PC-9 (cell line): ENCODE data around the gene RNF223. TPM values are rescaled to one million over a fixed set of nuclear protein-coding genes. Genes with fewer than 3 reads are reported as not detected.

Experiments
- BruUV-seq: library from RNA; stranded (reverse); fragments of 400-500 nt; replicated peaks from 2 replicates; lab custom pipeline; 2021; lab: Mats Ljungman, UMichigan
- CTCF ChIA-PET: fragments of 300-600 bp; sonication (Branson Sonifier 250); formaldehyde crosslinking; loops from one replicate; lab custom pipeline; 2022; ENCODE audit warnings: antibody characterized with exemption; lab: Charles Lee
- POLR2A ChIA-PET: fragments of 300-600 bp; sonication (Branson Sonifier 250); formaldehyde crosslinking; loops from one replicate; lab custom pipeline; 2022; ENCODE audit warnings: antibody characterized with exemption; ENCODE audit not compliant: unreplicated experiment; lab: Charles Lee
- DNase-seq, 2 experiments: peaks; one replicate each; pipeline versions ENCODE4 v3.0.0 to v3.0.0-alpha.2; 2015 to 2022; ENCODE audit warnings: mixed read lengths in 1 of 2
- H2AFZ ChIP-seq: fragments of 200-600 bp; sonication (generic); 2 replicates; pipeline ENCODE4 v1.8.1; 2017; ENCODE audit warnings: antibody characterized with exemption
- H3F3A ChIP-seq: fragments of 200-600 bp; sonication (generic); 2 replicates; pipeline ENCODE4 v1.8.1; 2017; ENCODE audit warnings: antibody characterized with exemption, mild to moderate bottlenecking, low read depth; ENCODE audit not compliant: insufficient read depth
- H3K27ac ChIP-seq: fragments of 200-600 bp; sonication (generic); 2 replicates; pipeline ENCODE4 v1.6.1; 2016; ENCODE audit warnings: mixed run types
- H3K27me3 ChIP-seq: fragments of 200-600 bp; sonication (generic); 2 replicates; pipeline ENCODE4 v1.6.1; 2016; ENCODE audit warnings: low read depth, mixed run types; ENCODE audit not compliant: insufficient read depth
- H3K36me3 ChIP-seq: fragments of 200-600 bp; sonication (generic); 2 replicates; pipeline ENCODE4 v1.6.1; 2016; ENCODE audit warnings: low read depth, mixed run types
- H3K4me1 ChIP-seq: fragments of 200-600 bp; sonication (generic); replicated peaks from 2 replicates; pipeline ENCODE4 v1.6.1; 2016; ENCODE audit warnings: mixed run types; ENCODE audit not compliant: insufficient read depth
- H3K4me2 ChIP-seq: fragments of 200-600 bp; sonication (generic); 2 replicates; pipeline ENCODE4 v1.6.1; 2017; ENCODE audit warnings: mixed run types
- H3K4me3 ChIP-seq: fragments of 200-600 bp; sonication (generic); 2 replicates; pipeline ENCODE4 v1.6.1; 2016; ENCODE audit warnings: mixed run types
- H3K79me2 ChIP-seq: fragments of 200-600 bp; sonication (generic); 2 replicates; pipeline ENCODE4 v1.6.1; 2017; ENCODE audit warnings: low read depth, mixed run types
- H3K9me2 ChIP-seq: fragments of 200-600 bp; sonication (generic); 2 replicates; pipeline ENCODE4 v1.8.1; 2017; ENCODE audit warnings: mild to moderate bottlenecking; ENCODE audit not compliant: insufficient read depth
- H3K9me3 ChIP-seq: fragments of 200-600 bp; sonication (generic); 2 replicates; pipeline ENCODE4 v1.8.1; 2016; ENCODE audit warnings: low read depth; ENCODE audit not compliant: insufficient read depth
- H4K20me1 ChIP-seq: fragments of 200-600 bp; sonication (generic); 2 replicates; pipeline ENCODE4 v1.8.1; 2017; ENCODE audit not compliant: insufficient read depth
- EZH2 ChIP-seq: fragments of 200-600 bp; sonication (generic); IDR thresholded peaks from 2 replicates; pipeline ENCODE4 v1.8.0; 2017; ENCODE audit warnings: antibody characterized with exemption, low read depth
- intact Hi-C: fragments of 100-400 bp; cut with micrococcal nuclease; formaldehyde crosslinking; loops from one replicate; pipeline ENCODE4 v1.10.0; 2022; ENCODE audit not compliant: unreplicated experiment
- total RNA-seq: library from RNA; stranded (reverse); gene quantifications from 2 replicates; pipeline ENCODE4 v1.2.3, GENCODE V29; 2021
- TF ChIP-seq, protein P1 (sequence below): fragments of 200-600 bp; sonication (generic); conservative IDR thresholded peaks from 2 replicates; pipeline ENCODE4 v1.6.1; 2017; ENCODE audit warnings: mixed run types, antibody characterized with exemption, mild to moderate bottlenecking, moderate library complexity

The RNF223 gene
- total RNA-seq, 1 experiment from 2014 or later = 3.6 TPM

DNA sequence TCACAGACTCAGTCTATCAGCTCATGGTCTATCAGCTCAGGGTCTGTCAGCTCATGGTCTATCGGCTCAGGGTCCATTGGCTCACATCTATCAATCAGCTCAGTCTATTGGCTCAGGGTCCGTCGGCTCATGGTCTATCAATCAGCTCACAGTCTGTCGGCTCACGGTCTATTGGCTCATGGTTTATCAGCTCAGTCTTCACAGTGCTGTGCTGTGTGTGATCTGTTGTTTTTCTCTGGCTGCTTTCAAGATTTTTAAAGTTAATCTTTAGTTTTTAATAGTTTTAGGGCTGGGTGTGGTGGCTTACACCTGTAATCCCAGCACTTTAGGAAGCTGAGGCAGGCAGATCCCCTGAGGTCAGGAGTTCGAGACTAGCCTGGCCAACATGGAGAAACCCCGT, 27.4 kb upstream of the RNF223 start:
- POLR2A ChIA-PET = no interaction called here
- DNase-seq = no peak
- CTCF ChIA-PET = no interaction called here

GRCh38 chr1:1100296-1100695, 26.2 kb upstream of the RNF223 start:
- Histone ChIP-seq H2AFZ (no peak overlapping the region), H3K79me2 (0 out of 2 replicates have a peak, but pooled peaks cover 3% of the 10 kb centered on the region), H4K20me1 (no peaks in the 10 kb centered on the region), H3K9me3 (peaks cover 11% of the 10 kb centered on the region), H3K4me2 (no peak overlapping the region), H3K4me1 (no peaks in the 10 kb centered on the region), H3K4me3 (no peak overlapping the region), H3K36me3 (0 out of 2 replicates have a peak, but pooled peaks cover 7% of the 10 kb centered on the region), H3K27me3 (no peaks in the 10 kb centered on the region), H3K27ac (no peak overlapping the region), H3K9me2 (no peaks in the 10 kb centered on the region), H3F3A (peaks cover 10% of the 10 kb centered on the region; the same call in 1 of the 2 replicates)
- ChIA-PET POLR2A (no interaction called here), CTCF (no interaction called here)
- TF ChIP-seq EZH2 = no peak
- TF ChIP-seq, protein P1, sequence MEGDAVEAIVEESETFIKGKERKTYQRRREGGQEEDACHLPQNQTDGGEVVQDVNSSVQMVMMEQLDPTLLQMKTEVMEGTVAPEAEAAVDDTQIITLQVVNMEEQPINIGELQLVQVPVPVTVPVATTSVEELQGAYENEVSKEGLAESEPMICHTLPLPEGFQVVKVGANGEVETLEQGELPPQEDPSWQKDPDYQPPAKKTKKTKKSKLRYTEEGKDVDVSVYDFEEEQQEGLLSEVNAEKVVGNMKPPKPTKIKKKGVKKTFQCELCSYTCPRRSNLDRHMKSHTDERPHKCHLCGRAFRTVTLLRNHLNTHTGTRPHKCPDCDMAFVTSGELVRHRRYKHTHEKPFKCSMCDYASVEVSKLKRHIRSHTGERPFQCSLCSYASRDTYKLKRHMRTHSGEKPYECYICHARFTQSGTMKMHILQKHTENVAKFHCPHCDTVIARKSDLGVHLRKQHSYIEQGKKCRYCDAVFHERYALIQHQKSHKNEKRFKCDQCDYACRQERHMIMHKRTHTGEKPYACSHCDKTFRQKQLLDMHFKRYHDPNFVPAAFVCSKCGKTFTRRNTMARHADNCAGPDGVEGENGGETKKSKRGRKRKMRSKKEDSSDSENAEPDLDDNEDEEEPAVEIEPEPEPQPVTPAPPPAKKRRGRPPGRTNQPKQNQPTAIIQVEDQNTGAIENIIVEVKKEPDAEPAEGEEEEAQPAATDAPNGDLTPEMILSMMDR = no peak
- DNase-seq = no peak
- BruUV-seq = no TSS peak
- intact Hi-C loops = no loop called here

More for the DNA sequence above, 27.4 kb upstream of the RNF223 start:
- no peak overlapping the region for H3K4me3 ChIP-seq
- H3K4me1 ChIP-seq = no peaks in the 10 kb centered on the region
- BruUV-seq = no TSS peak
- peaks cover 11% of the 10 kb centered on the region for H3K9me3 ChIP-seq
- intact Hi-C loops = no loop called here
- TF ChIP-seq, protein P1 = no peak
- TF ChIP-seq EZH2 = no peak
- H3K27me3 ChIP-seq = no peaks in the 10 kb centered on the region
- peaks cover under 1% of the 10 kb centered on the region; the same call in 1 of the 2 replicates for H3F3A ChIP-seq
- no peaks in the 10 kb centered on the region for H3K9me2 ChIP-seq
- H2AFZ ChIP-seq = no peak overlapping the region
- no peak overlapping the region for H3K27ac ChIP-seq
- H3K79me2 ChIP-seq = peaks cover 10% of the 10 kb centered on the region
- H3K4me2 ChIP-seq = no peak overlapping the region
- 0 out of 2 replicates have a peak, but pooled peaks cover 7% of the 10 kb centered on the region for H3K36me3 ChIP-seq
- no peaks in the 10 kb centered on the region for H4K20me1 ChIP-seq

GRCh38 chr1:1099506-1100183, 25.5 kb upstream of the RNF223 start:
- Histone ChIP-seq H3K4me2 (no peak overlapping the region), H3K36me3 (0 out of 2 replicates have a peak, but pooled peaks cover 7% of the 10 kb centered on the region), H4K20me1 (no peaks in the 10 kb centered on the region), H3K79me2 (0 out of 2 replicates have a peak, but pooled peaks cover 3% of the 10 kb centered on the region), H3K4me1 (no peaks in the 10 kb centered on the region), H2AFZ (no peak overlapping the region), H3K4me3 (no peak overlapping the region), H3K27ac (no peak overlapping the region), H3K9me3 (peaks cover 11% of the 10 kb centered on the region), H3K9me2 (no peaks in the 10 kb centered on the region), H3K27me3 (no peaks in the 10 kb centered on the region), H3F3A (peaks cover 13% of the 10 kb centered on the region; the same call in 1 of the 2 replicates)
- TF ChIP-seq, protein P1 = no peak
- no peak for TF ChIP-seq EZH2
- intact Hi-C loops = no loop called here
- CTCF ChIA-PET = no interaction called here
- BruUV-seq = no TSS peak
- POLR2A ChIA-PET = no interaction called here
- DNase-seq = no peak
